Lower leg skin (tissue), 3 donors: ENCODE measurements around the gene PTRH1.

ENCODE experiments used
- CTCF ChIP-seq, 3 donors: fragments of 450-650 bp; IDR thresholded peaks; one replicate each; pipeline ENCODE4 v1.5.1; 2016; ENCODE audit warnings: antibody characterized with exemption in 3 of 3, mild to moderate bottlenecking in 3 of 3, moderate library complexity in 2 of 3
- POLR2A ChIP-seq, 2 donors: fragments of 450-650 bp; IDR thresholded peaks; one replicate each; pipeline ENCODE4 v1.6.1; 2016 to 2017; ENCODE audit warnings: antibody characterized with exemption in 2 of 2, mild to moderate bottlenecking in 1 of 2, moderate library complexity in 1 of 2

- no peak for TF ChIP-seq CTCF (IDR thresholded peaks at IDR 0.05)
- no peak for TF ChIP-seq POLR2A (IDR thresholded peaks at IDR 0.05)
These were observed 3.1 kb downstream of the PTRH1 start for GRCh38 chr9:127712371-127712770.
